GM19397 (cell line): ENCODE data around the gene TRIM41.

ENCODE experiments used
- ATAC-seq: cut with Tn5 transposase; IDR thresholded peaks from one replicate; pipeline ENCODE4 v1.9.1; 2021; ENCODE audit warnings: mild to moderate bottlenecking, moderate library complexity; ENCODE audit not compliant: unreplicated experiment

The TRIM41 gene

GRCh38 chr5:181230551-181230950 lies 7.5 kb downstream of the TRIM41 start:
- ATAC-seq: no peak

DNA sequence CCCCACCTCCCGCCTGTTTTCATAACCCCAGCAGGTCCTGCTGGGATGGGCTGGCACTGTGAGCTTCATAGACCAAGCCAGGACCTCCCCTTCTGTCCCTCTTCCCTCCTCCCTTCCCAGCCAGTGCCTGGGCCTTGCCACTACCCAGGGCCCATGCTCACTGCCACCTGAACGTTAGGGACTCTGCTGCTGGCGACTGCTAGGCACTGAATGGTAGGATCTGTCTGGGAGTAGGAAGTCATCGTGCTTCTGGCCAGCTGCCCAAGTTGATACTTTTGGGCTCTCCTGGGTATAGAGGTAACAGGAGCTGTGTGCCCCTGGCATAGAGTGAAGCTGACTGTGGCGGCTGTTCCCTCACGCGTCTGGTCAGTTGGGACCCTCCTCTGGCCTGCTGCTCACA lies 8.4 kb downstream of the TRIM41 start:
- ATAC-seq: no peak

DNA sequence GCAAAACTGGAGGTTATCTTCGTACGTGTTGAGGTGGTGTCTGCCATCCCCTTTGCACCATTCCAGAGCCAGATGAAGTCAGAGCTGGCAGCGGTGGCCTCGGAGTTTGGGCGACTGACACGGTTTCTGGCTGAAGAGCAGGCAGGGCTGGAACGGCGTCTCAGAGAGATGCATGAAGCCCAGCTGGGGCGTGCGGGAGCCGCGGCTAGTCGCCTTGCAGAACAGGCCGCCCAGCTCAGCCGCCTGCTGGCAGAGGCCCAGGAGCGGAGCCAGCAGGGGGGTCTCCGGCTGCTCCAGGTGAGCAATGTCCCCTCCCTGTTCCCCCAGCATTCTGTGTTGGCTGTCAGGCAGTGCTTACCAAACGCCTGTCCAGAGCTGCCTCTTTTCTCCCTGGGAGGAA lies 9.5 kb downstream of the TRIM41 start:
- ATAC-seq: no peak

DNA sequence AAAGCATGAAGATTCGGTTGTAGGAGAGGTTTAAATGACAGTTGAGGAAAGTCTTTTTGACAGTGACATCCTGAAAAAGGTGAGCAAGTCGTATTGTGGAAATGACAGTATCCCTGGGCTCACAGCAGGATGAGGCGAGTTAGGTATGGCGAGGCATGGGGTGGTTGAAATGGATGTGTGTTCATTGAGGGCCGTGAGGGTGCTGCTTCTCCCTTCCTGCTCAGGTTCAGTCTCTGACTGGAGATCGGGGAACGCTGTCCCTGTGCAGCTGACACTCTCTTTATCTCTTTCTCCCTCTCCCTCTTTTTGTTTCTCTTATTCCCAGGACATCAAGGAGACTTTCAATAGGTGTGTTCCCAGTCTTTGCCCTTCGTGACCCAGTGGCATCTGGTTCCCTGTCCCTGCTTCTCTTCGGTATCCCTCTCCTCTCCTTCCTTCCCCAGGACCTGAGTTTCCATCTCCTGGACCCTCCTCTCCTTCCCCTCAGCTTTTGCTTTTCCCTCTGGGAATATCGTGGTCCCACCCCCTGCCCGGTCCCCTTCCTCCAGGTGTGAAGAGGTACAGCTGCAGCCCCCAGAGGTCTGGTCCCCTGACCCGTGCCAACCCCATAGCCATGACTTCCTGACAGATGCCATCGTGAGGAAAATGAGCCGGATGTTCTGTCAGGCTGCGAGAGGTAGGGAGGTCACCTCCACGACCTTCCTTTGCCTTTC lies 10.2 kb downstream of the TRIM41 start:
- no peak for ATAC-seq

DNA sequence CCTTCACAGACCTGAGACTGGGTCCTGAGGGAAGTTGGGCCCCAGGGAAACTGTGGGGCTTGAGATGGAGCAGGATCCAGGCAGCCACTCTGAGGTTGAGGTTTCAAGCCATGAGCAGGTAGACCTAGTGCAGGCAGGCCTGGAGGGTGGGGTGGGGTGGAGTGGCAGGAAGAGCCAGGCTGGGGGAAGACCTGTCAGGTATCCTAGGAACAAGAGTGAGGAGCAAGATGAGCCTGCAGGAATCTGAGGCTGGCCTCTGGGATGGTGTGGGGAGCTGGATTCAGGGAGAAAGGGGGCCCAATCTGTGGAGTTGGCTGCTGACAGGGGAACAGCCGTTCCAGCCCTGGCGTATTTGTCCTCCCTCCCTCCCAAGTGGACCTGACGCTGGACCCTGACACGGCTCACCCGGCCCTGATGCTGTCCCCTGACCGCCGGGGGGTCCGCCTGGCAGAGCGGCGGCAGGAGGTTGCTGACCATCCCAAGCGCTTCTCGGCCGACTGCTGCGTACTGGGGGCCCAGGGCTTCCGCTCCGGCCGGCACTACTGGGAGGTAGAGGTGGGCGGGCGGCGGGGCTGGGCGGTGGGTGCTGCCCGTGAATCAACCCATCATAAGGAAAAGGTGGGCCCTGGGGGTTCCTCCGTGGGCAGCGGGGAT lies 10.8 kb downstream of the TRIM41 start:
- ATAC-seq: no peak

- no peak for ATAC-seq
Measured at GRCh38 chr5:181234455-181235306, 11.6 kb downstream of the TRIM41 start.

- no peak for ATAC-seq
Measured at GRCh38 chr5:181235323-181235688, 12.2 kb downstream of the TRIM41 start.

GRCh38 chr5:181235689-181236366 lies 12.7 kb downstream of the TRIM41 start:
- ATAC-seq: no peak

DNA sequence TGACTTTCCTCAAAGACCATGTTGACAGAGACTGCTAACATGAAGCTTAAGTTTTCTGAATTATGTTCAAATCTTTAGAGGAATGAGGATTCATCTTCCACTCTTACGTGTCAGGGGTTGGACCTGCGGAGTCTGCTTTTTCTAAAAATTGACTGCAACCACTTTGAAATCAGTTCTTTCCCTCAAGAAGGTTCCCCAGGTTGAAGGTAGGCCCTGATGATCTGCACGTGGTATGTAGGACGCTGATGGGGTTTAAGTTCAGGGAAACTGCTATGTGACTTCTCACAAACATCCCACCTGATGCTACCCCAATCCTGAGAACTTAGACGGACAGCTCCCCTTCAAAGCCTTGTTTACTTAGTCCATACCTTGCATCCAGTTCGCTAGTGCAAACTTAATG lies 13.4 kb downstream of the TRIM41 start:
- ATAC-seq: no peak

DNA sequence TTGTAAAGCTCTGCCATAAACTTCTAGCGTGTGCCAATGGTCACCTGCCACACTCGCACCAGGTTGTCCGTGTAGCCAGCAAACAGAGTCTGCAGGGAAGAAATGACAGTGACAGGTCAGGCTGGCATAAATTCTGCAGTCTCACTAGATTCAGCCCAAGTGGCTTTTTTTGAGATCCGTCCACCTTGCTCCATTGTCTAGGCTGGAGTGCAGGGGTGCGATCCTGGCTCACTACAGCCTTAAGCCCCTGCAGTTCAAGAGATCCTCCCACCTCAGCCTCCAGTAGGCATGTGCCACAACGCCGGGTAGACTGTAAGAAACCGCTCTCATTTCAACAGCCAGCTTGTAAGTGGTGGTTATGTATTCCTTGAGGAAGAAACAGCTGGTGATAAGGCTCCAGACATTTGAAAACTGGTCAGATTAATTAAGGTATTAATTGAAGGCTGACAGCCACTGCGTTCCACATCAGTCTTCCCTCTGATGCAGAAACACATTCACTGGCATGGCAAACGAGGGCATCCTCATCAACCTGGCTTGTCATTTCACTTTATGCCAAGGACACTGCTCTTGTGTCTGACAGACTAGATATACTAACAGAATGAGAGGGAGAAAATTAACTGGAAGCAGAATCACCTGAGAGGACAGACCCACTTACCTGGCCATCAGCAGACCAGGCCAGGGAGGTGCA lies 14.0 kb downstream of the TRIM41 start:
- ATAC-seq: no peak

DNA sequence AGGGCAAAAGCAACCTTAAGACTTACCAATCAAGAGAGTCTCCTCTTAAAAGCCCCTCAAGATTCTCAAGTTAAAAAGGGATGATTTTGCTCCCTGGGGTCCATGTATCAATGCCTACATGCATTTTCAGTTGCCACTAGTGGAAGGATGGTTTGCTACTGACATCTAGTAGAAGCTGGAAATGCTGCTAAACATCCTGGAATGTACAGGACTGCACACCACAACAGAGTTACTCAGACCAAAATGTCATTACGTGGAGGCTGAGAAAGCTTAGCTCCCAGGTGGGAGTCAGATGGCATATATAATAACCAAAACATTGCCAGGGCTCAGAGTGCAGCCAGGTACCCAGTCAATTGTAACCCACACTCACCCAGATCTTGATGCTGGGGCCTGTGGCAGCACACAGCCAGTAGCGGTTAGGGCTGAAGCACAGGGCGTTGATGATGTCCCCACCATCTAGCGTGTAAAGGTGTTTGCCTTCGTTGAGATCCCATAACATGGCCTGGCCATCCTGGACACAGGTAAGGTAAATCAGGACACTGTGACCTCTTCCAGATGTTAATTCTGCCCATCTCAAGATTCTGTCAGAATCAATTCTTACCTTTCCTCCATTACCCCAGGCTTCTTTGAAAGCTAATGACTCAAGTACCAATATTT lies 14.8 kb downstream of the TRIM41 start:
- no peak for ATAC-seq

GRCh38 chr5:181239062-181239663 lies 16.1 kb downstream of the TRIM41 start:
- no peak for ATAC-seq

DNA sequence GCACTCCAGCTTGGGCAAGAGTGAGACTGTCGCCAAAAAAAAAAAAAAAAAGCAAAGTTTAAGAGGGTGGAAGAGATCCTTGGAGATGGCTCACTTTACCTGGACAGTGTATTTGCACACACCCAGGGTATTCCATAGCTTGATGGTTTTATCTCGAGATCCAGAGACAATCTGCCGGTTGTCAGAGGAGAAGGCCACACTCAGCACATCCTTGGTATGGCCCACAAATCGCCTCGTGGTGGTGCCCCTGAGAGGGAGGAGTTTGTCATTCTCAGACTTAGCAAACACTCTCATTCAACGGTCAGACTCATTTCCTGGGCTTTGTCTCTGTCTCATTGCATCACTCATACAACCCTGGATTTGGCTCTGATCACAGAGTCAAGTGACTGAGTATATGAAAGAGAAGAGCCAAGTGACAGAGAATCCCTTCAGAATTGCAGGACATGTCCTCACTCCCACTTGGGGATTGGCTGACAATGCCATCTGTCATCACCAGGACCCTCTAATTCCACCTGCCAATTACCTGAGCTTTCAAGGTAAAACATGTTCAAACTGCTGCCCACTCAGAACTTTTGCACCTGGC lies 18.4 kb downstream of the TRIM41 start:
- ATAC-seq: no peak

DNA sequence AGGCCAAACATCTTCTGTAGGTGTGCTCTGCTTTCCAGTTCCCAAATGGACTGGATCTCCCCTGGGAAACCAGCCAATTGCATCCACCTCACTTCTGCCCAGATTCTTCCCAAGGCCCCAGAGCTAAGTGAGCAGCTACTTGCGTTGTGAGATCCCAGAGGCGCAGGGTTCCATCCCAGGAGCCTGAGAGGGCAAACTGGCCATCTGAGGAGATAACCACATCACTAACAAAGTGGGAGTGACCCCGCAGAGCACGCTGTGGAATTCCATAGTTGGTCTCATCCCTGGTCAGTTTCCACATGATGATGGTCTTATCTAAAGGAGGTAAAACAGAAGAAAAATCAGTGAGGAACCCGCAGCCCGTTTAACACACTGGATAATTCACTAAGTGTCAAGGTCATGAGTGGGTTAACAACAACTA lies 19.0 kb downstream of the TRIM41 start:
- no peak for ATAC-seq

GRCh38 chr5:181243018-181243563 lies 20.0 kb downstream of the TRIM41 start:
- no peak for ATAC-seq

GRCh38 chr5:181243564-181244343 lies 20.7 kb downstream of the TRIM41 start, which contains the start of gene RACK1:
RACK1 (minus strand) TSS chr5:181243906; CDS start chr5:181243800, 106 bp downstream.
- peak; percentile 63 for ATAC-seq

DNA sequence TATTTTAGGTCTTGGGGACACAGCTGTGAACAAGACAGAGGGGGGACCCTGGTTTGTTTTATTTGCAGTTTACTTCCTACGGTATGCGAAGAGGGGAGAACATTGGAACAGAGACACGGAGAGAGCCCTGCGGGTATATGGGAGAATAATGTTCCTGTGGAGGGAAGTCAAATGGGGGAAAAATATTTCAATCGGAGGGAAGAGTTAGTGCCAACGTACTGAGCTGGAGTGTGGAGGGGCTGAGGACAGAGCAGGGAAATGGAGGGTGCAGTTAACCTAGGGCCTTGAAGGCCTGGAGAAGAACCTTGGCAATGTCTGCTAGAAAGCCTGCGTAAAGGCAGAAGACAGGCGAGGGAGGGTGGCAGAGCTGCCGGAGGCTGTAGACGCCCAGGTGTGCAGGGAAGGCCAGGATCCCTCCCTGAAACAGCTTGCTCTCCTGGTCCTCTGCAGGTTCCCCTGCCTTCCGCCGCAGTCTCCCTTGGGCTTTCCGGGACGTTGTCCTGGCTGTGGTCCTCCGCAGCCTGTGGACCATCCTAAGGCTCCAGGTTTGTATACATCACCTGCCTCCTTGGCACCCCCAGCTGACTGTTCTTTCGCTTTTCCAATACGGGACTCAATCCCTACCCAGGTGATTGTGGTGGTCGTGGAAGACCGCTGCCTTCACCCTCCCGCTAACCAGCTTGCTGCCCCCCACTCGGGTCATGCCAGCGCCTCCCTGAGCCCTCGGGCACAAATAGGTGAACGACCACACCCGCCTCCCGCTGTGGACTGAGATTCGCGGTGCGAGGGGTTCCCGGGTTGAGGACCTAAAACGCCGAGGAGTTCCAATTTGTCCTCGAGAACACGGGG lies 22.6 kb downstream of the TRIM41 start:
- ATAC-seq: peak; percentile 1
